ENCODE data around the gene GAB3. TPM values are rescaled to one million over a fixed set of nuclear protein-coding genes. Genes with fewer than 3 reads are reported as not detected.

The GAB3 gene
- polyA plus RNA-seq, 3 donors: 6.2 to 44.0 (median 9.5) TPM

DNA sequence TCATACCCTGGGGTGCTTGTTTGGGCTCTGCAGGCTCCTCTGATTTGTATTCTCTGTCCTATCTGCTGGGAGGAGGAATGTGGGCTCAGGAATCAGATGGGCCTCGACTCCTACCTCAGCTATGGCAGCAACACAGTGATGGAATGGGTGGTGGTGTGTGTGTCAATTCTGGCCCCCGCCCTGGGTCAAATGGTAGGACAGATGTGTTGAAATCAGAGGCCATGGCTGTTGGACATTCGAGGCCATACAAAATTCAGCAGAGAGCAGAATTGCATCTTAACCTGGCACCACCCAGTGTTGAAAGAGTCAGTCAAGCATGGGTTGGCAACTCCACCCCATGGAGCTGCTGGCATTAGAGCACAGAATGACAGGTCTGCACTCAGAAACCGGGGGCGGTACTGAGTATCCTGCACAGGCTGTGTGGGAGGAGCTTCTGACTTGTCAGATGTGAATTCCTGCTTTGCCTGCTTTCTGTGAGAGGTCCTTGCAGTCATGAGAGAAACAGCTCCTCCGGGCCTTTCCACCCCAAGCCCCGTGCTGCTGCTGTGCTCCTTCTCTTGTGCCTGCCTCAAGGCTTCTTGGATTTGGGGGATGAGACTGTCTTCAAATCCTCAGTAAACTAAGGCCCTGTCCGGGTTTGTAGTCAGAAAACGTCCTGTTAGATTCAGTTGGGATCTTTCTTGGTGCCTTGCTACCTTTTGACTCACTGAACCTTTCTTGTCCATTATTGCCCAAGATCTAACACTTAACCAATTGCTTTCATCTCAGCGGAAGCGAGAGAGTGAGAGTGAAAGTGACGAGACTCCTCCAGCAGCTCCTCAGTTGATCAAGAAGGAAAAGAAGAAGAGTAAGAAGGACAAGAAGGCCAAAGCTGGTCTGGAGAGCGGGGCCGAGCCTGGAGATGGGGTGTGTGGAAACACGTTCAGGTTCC is 24.8 kb upstream of the GAB3 start:
- peaks cover 6% of the 10 kb centered on the region for H4K20me1 ChIP-seq (ENCODE audit: insufficient read depth, low read length)
- H3K9me3 Mint-ChIP-seq: peaks cover 0 to 7% (median 0%) of the 10 kb centered on the region in 7 donors
- TF ChIP-seq, protein P1, sequence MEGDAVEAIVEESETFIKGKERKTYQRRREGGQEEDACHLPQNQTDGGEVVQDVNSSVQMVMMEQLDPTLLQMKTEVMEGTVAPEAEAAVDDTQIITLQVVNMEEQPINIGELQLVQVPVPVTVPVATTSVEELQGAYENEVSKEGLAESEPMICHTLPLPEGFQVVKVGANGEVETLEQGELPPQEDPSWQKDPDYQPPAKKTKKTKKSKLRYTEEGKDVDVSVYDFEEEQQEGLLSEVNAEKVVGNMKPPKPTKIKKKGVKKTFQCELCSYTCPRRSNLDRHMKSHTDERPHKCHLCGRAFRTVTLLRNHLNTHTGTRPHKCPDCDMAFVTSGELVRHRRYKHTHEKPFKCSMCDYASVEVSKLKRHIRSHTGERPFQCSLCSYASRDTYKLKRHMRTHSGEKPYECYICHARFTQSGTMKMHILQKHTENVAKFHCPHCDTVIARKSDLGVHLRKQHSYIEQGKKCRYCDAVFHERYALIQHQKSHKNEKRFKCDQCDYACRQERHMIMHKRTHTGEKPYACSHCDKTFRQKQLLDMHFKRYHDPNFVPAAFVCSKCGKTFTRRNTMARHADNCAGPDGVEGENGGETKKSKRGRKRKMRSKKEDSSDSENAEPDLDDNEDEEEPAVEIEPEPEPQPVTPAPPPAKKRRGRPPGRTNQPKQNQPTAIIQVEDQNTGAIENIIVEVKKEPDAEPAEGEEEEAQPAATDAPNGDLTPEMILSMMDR (IDR thresholded peaks at IDR 0.05): no peak
- intact Hi-C loops (cut with micrococcal nuclease): loop anchor here in 1 of 2 donors (10.0 kb wide), 1 partner anchor 59 kb away; the partner anchor contains the start of gene SMIM9
- no peak overlapping the region for H3K4me3 Mint-ChIP-seq
- H3K9me3 ChIP-seq (replicated peaks in 1 of 2; ENCODE audit: control insufficient read depth in 1 of 2, insufficient read depth in 1 of 2, low read length in 2 of 2): no peaks in the 10 kb centered on the region
- no peaks in the 10 kb centered on the region for H3K27me3 ChIP-seq (ENCODE audit: control insufficient read depth in 2 of 2, insufficient read depth in 2 of 2, low read length in 2 of 2)
- no peak overlapping the region for H3K27ac ChIP-seq (ENCODE audit: low read depth in 1 of 2, low read length in 2 of 2)
- DNase-seq: no peak
- H3K4me3 ChIP-seq (replicated peaks in 1 of 3; ENCODE audit: low read depth in 2 of 3, low read length in 3 of 3): no peak overlapping the region
- no peak overlapping the region for H2AFZ ChIP-seq (ENCODE audit: insufficient read depth, low read depth, low read length, poor library complexity, severe bottlenecking)
- peaks cover 61 to 69% of the 10 kb centered on the region in 2 donors for H3K36me3 Mint-ChIP-seq
- H3K27me3 Mint-ChIP-seq (ENCODE audit: low read depth in 3 of 3): peaks cover 0 to 2% (median 0%) of the 10 kb centered on the region in 3 donors
- H3K27ac Mint-ChIP-seq: peak overlapping the region in 4 of 7 donors; percentile 5 to 57 (median 30)
- WGBS (ENCODE audit: insufficient coverage): 100% methylated on average over 1 of the region's 15 CpGs
- no peak overlapping the region for H3K9ac ChIP-seq (ENCODE audit: insufficient read depth, low read length, poor library complexity, severe bottlenecking)
- peaks cover 3% of the 10 kb centered on the region for H3K4me1 Mint-ChIP-seq
- H3K79me2 ChIP-seq (ENCODE audit: insufficient read depth, low read length): no peaks in the 10 kb centered on the region
- H3K4me1 ChIP-seq (ENCODE audit: control insufficient read depth in 1 of 2, insufficient read depth in 2 of 2, low read length in 2 of 2): peaks cover 0 to 6% of the 10 kb centered on the region in 2 donors
- H3K36me3 ChIP-seq (replicated peaks in 1 of 2; ENCODE audit: control insufficient read depth in 1 of 2, insufficient read depth in 2 of 2, low read length in 2 of 2): peaks cover 58 to 91% of the 10 kb centered on the region in 2 donors
- no peak overlapping the region for H3K4me2 ChIP-seq (replicated peaks; ENCODE audit: extremely low read depth, low read length, poor library complexity, severe bottlenecking)

DNA sequence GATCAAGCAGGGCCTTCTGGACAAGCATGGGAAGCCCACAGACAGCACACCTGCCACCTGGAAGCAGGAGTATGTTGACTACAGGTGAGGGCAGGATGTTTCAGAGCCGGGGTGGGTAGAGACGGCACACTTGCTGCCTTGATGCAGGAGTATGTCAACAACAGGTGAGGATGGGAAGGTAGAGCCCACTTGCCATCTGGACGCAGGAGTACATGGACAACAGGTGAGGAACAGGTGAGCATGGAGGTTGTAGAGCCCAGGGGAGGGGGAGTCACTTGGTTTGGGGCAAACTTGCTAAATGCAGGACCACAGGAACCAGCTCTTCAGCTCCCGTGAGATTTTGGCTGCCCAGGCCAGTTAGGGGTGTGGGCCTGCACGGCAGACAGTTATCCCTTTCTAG is 23.7 kb upstream of the GAB3 start:
- no peak for DNase-seq
- Histone ChIP-seq H4K20me1 (ENCODE audit: insufficient read depth, low read length) (peaks cover 6% of the 10 kb centered on the region), H3K27me3 (ENCODE audit: control insufficient read depth in 2 of 2, insufficient read depth in 2 of 2, low read length in 2 of 2) (no peaks in the 10 kb centered on the region), H3K4me1 (ENCODE audit: control insufficient read depth in 1 of 2, insufficient read depth in 2 of 2, low read length in 2 of 2) (peaks cover 0 to 6% of the 10 kb centered on the region in 2 donors), H3K79me2 (ENCODE audit: insufficient read depth, low read length) (peaks cover 4% of the 10 kb centered on the region), H3K36me3 (replicated peaks in 1 of 2; ENCODE audit: control insufficient read depth in 1 of 2, insufficient read depth in 2 of 2, low read length in 2 of 2) (peaks cover 64 to 91% of the 10 kb centered on the region in 2 donors), H3K27ac (ENCODE audit: low read depth in 1 of 2, low read length in 2 of 2) (no peak overlapping the region), H2AFZ (ENCODE audit: insufficient read depth, low read depth, low read length, poor library complexity, severe bottlenecking) (no peak overlapping the region), H3K4me2 (replicated peaks; ENCODE audit: extremely low read depth, low read length, poor library complexity, severe bottlenecking) (no peak overlapping the region), H3K9ac (ENCODE audit: insufficient read depth, low read length, poor library complexity, severe bottlenecking) (no peak overlapping the region), H3K4me3 (replicated peaks in 1 of 3; ENCODE audit: low read depth in 2 of 3, low read length in 3 of 3) (no peak overlapping the region), H3K9me3 (replicated peaks in 1 of 2; ENCODE audit: control insufficient read depth in 1 of 2, insufficient read depth in 1 of 2, low read length in 2 of 2) (no peaks in the 10 kb centered on the region)
- Mint-ChIP-seq H3K4me1 (peaks cover 3% of the 10 kb centered on the region), H3K27ac (peak overlapping the region in 3 of 7 donors; percentile 59 to 82 (median 75)), H3K4me3 (no peak overlapping the region), H3K9me3 (peaks cover 0 to 7% (median 0%) of the 10 kb centered on the region in 7 donors), H3K27me3 (ENCODE audit: low read depth in 3 of 3) (peaks cover 0 to 2% (median 0%) of the 10 kb centered on the region in 3 donors), H3K36me3 (peaks cover 66 to 71% of the 10 kb centered on the region in 2 donors)
- 100% methylated on average over 3 of the region's 5 CpGs for WGBS (ENCODE audit: insufficient coverage)
- TF ChIP-seq, protein P1 (IDR thresholded peaks at IDR 0.05): no peak
- intact Hi-C loops (cut with micrococcal nuclease): loop anchor here in 1 of 2 donors (10.0 kb wide), 1 partner anchor 60 kb away; the partner anchor contains the start of gene SMIM9

Data from CD14-positive monocyte (primary cell).